Activated CD4-positive, CD25-positive, alpha-beta regulatory T cell (primary cell): ENCODE results near the gene KCNAB1.
"Not testable (repeated sequence)": the region's sequence is repeated elsewhere in the genome, so short reads cannot be mapped to it uniquely, and the experiment has no call there.

Experiments used
- DNase-seq, 4 experiments: peaks; one replicate each; lab custom pipeline; 2025; lab: John Stamatoyannopoulos, UW

KCNAB1 gene

GRCh38 chr3:156137397-156137796, 17.0 kb downstream of the KCNAB1 start:
- DNase-seq = not testable (repeated sequence)

GRCh38 chr3:156140001-156140595, 19.7 kb downstream of the KCNAB1 start:
- no peak for DNase-seq

GRCh38 chr3:156142702-156143101, 22.3 kb downstream of the KCNAB1 start:
- no peak for DNase-seq

GRCh38 chr3:156143136-156143535, 22.8 kb downstream of the KCNAB1 start:
- no peak for DNase-seq

- no peak for DNase-seq
Measured at GRCh38 chr3:156144060-156144459, 23.7 kb downstream of the KCNAB1 start.

GRCh38 chr3:156145866-156146265, 25.5 kb downstream of the KCNAB1 start:
- no peak for DNase-seq

DNA sequence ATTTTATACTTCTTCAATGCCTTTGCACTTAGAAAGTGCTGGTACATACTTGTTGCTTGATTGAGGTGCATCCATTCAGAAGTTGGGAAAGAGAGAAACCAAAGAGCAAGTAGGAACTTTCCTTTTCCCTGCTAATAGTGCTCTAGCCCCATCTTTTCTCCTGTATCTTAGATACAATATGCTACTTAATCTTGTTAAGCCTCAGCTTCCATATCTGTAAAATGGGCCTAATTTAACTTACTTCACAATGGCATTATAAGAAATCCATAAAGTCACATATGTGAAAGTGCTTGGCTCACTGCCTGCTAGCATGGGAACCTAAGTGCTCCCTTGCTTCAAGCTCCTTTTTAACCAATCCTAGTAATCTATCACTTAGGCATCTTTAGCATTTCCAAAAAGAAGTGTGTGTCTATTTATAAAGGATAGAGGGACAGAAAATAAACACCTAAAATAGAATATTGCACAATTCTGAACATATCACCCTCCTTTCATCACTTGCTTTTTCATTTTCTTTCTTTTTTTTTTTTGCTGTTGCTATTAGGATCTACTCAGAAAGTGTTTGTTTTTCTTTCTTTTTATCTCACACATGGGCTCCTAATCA, 28.1 kb downstream of the KCNAB1 start:
- no peak for DNase-seq

DNA sequence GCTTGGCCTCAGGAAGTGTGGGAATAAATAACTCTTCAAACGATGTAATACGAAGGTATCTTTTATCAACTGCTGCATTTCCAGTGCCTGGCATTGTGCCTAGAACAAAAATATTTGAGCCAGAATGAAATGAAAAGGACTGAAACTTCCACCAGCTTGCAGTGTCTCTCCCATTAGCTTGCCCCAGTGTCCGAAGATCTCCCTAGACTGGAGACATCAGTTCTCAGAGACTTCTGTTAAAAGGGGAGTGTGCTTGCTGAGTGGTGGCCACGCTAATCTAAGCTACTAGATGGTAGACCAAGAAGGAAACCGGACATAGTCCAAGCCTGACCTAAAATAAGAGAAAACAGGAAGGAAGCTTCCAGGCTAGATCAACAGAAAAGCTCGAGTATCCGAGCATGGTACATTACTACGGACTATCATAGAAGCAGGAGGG, 28.6 kb downstream of the KCNAB1 start:
- DNase-seq = no peak

- no peak for DNase-seq
Measured at GRCh38 chr3:156149876-156150275, 29.5 kb downstream of the KCNAB1 start.

- DNase-seq = no peak
Measured at GRCh38 chr3:156150434-156151066, 30.2 kb downstream of the KCNAB1 start.

DNA sequence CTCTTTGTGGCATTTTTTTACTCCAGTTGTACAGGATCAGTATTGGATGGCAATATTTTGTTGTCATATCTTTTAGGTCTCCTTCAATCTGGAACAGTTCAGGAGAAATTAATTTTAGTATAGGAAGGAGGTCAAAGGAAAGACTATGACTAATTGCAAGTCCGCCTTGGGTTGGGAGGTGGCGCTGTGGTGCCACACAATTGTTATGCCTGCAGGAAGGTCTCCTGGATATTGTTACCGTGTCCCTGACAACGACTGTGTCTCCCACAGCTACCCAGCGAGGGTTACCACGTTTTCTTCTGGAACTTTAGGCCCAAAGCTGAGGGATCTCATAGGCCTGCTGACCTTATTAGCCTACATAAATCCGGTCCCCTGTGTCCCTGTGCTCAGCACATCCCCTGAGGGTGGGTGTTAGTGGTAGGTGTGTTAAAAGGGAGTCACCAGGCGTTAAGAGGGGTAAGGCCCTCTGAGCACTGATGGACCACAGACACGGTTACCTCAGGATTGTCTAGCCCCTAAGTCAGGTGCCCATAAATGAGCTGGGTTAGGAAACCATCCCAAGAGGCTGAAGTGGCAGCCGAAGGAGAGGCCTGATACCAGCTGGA, 31.5 kb downstream of the KCNAB1 start:
- DNase-seq = peak in 2 of 4 experiments; percentile 11 to 21

- DNase-seq = no peak
Measured at GRCh38 chr3:156158656-156159295, 38.4 kb downstream of the KCNAB1 start.

DNA sequence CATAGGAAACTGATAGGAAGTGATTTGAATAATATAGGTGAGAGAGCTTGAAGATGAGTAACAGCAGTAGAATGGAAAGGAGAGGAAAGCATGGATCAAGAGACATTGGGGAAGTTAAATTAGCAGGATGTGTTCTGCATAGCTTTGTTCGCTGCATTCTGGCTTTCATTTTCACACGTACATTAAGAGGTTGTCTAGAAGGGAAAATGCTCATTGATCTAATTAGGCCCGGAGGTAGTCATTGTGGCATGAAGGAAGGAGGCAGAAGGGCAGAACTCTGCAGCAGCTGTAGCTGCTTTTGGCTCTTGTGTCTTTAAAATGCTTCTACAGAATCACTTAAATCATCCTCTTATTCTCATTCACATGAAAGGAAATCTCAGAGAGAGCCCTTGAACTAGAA, 40.3 kb downstream of the KCNAB1 start:
- DNase-seq = no peak

DNA sequence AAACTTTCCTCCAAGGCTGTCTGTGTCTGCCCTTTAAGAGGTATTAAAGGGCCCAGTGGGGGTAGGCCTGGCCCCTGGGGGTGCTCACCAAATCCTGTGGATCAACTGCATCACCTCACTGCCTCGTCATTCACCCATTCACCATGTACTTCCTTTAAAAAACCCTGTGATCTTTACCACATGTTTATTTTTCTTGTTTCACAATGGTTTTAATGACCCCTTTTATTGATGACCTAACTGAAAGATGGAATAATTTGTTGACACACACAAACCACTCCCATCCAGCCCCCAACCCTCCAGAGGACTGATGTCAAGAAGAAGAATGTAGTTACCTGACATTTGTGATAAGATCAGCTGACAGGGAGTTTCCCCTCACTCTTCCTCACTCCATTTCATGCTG, 40.8 kb downstream of the KCNAB1 start:
- DNase-seq = no peak

GRCh38 chr3:156163848-156164247, 43.5 kb downstream of the KCNAB1 start:
- no peak for DNase-seq

GRCh38 chr3:156166808-156167207, 46.4 kb downstream of the KCNAB1 start:
- DNase-seq = no peak

DNA sequence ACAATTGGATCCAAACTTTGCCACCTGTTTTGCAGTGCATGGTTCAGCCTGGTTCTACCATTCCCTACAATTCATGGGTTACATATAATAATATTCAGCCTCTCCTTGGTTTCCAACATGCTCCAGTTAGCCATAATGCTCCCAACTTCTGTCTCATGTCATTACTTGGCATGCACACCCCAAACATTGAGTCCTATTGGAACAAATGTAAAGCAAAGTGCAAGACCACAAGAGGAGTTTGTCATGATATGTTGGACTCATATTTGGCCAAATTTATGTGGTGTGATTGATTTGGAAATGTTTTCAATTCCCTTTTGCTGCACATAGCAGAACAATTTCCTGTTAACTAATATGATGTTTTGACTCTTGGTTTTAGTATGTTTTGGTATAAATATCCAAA, 50.2 kb downstream of the KCNAB1 start:
- no peak for DNase-seq

DNA sequence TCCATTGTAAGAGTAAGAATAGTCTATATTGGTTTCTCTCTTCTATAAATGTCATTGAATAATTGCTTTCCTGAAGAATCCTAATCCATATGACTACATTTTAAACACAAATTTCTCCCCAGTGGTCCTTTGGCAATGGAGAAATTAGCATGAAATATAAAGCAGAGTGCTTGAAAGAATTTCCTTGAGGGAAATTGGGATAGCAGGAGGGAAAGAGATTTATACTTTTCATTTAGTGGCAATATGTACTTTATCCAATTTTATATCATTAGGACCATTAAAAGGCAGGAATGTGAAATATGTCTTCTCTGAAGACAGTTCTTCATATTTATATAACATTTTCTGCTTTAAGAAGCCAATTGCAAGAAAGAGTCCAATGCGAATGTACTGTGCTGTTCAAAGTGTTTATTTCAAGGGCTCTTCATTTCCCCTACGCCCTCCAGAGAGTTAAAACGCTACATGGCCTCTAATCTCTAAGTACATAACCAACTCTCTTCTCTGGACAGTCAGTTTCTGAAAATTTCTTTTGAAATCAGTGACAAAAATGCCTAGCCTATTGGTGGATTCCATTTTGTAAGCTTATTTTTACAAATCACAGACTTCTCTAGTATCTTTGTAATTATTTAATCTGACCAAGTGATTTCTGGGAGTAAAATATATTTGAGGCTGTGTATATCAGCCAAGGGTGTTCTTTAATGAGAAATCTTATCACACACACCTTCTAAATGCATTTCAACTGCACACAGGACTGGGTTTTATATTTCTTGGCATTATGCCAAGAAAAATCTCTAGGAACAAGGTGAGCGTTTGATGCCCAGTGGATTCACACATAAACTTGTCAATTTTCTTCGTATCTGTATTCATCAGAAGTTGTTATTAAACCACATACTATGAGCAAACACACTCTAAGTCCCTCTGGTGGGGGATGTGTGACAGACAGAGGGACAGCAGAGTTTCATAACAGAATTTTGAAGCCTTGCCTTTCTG, 51.2 kb downstream of the KCNAB1 start:
- DNase-seq = no peak

DNA sequence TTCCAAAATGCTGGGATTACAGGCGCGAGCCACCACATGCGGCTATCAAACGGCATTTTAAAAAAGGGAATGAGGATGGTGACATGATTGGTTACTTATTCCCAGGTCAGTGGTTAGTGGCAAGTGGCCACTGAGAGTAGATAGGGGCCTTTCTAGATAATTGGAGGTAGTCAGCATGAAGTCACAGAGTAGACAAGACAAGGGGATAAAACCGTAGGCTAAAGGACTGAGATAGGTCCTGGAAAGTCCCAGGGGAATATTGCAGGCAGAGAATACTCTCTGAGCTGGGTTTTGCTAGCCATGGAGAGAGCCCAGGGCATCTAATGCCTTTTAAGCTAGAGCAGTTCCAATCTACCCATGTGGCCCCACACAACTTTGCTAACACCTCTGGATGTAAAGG, 52.2 kb downstream of the KCNAB1 start:
- no peak for DNase-seq

DNA sequence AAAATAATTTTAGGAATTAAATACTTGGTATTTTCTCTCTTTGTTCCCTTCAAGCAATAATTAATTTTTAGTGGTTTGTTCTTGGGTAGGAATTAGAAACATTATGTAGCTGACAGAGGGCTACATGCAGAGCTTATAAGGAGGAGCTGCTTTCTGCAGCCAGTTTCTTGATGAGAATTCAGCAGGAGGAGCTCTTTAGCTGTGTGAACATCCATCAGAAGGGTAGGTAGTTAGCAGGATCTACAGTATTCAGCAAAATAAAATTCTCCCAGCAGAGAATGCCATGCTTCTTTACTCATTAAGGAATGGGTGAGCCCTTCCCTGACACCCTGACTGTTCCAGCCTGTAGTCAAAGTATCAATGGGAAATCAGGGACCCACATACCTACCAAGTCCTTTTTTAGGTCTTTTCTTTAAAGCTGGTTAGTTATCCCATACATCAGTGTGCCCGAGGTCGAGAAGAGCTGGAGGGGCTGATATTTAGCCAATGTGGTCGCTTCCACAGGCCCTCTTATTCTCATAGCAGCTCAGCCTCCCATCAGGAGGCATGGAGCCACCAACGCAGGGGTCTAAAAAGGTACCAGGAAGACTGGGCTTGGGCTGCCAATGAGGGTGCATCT, 54.0 kb downstream of the KCNAB1 start:
- DNase-seq = no peak

DNA sequence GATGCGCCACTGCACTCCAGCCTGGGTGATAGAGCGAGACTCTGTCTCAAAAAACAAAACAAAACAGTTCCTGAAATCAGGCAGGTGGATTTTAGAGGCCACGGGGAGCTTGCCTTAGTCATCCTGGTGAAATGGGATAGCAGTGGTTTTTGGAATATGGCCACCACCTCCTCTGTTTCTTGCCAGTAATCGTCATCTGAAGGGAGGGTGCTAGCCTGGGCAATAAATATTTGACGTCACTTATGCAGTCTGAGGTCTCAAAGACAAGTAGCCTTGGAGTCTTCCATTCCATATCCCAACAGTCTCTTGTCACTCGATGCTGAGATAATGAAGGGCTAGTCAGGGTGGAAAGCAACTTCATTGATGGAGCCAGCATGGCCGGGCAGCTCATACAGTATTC, 55.2 kb downstream of the KCNAB1 start:
- no peak for DNase-seq
